Activated naive CD8-positive, alpha-beta T cell (primary cell): Measurements from ENCODE around the gene AKAP13.
A peak's percentile ranks its signal among the peaks of the same experiment; 100 is the strongest.

Source experiments
- H3K27ac Mint-ChIP-seq: one replicate; pipeline ENCODE4 v1.8.0; 2021; ENCODE audit warnings: mixed read lengths
- H3K27me3 Mint-ChIP-seq: one replicate; pipeline ENCODE4 v1.8.0; 2021; ENCODE audit warnings: mixed read lengths
- H3K36me3 Mint-ChIP-seq: one replicate; pipeline ENCODE4 v1.8.0; 2021; ENCODE audit warnings: mixed read lengths
- H3K4me1 Mint-ChIP-seq: one replicate; pipeline ENCODE4 v1.8.0; 2021; ENCODE audit warnings: low read depth, mixed read lengths
- H3K4me3 Mint-ChIP-seq: one replicate; pipeline ENCODE4 v1.8.0; 2021; ENCODE audit warnings: mild to moderate bottlenecking, mixed read lengths
- H3K9me3 Mint-ChIP-seq: one replicate; pipeline ENCODE4 v1.8.0; 2021; ENCODE audit warnings: low read depth, mixed read lengths

Gene AKAP13

DNA sequence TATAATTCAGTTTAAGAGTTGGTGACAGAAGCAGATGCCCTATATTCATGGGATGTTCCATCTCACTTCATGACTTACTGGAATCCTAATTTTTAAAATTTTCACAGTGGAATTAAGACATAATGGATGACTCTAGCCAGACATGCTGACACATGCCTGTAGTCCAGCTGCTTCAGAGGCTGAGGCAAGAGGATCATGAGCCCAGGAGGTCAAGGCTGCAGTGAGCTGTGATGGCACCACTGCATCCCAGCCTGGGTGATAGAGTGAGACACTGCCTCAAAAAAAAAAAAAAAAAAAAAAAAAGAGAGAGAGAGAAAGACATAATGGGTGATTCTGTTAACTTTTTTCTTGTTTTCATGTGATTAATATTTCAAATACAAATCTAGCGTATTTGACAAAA, 290.8 kb downstream of the AKAP13 start:
- Mint-ChIP-seq H3K27ac (no peak overlapping the region), H3K27me3 (no peaks in the 10 kb centered on the region), H3K4me1 (peaks cover 24% of the 10 kb centered on the region), H3K36me3 (peaks cover 13% of the 10 kb centered on the region), H3K4me3 (no peak overlapping the region), H3K9me3 (no peaks in the 10 kb centered on the region)

GRCh38 chr15:85672332-85673084, 292.1 kb downstream of the AKAP13 start:
- Mint-ChIP-seq H3K4me1 (peaks cover 16% of the 10 kb centered on the region), H3K27ac (peak overlapping the region; percentile 10)

GRCh38 chr15:85673326-85673725, 292.9 kb downstream of the AKAP13 start:
- peaks cover 8% of the 10 kb centered on the region for H3K4me1 Mint-ChIP-seq
- H3K27me3 Mint-ChIP-seq = no peaks in the 10 kb centered on the region
- H3K36me3 Mint-ChIP-seq = peaks cover 13% of the 10 kb centered on the region
- H3K9me3 Mint-ChIP-seq = no peaks in the 10 kb centered on the region
- no peak overlapping the region for H3K4me3 Mint-ChIP-seq
- no peak overlapping the region for H3K27ac Mint-ChIP-seq

More at GRCh38 chr15:85672332-85673084, 292.1 kb downstream of the AKAP13 start:
- no peaks in the 10 kb centered on the region for H3K9me3 Mint-ChIP-seq
- peaks cover 15% of the 10 kb centered on the region for H3K36me3 Mint-ChIP-seq
- no peak overlapping the region for H3K4me3 Mint-ChIP-seq
- no peaks in the 10 kb centered on the region for H3K27me3 Mint-ChIP-seq

GRCh38 chr15:85676342-85677098, 296.1 kb downstream of the AKAP13 start:
- Mint-ChIP-seq H3K4me3 (no peak overlapping the region), H3K27me3 (no peaks in the 10 kb centered on the region), H3K9me3 (no peaks in the 10 kb centered on the region), H3K36me3 (peaks cover 4% of the 10 kb centered on the region), H3K4me1 (peaks cover 4% of the 10 kb centered on the region), H3K27ac (peak overlapping the region; percentile 66)

GRCh38 chr15:85679231-85679630, 298.8 kb downstream of the AKAP13 start:
- H3K27me3 Mint-ChIP-seq = no peaks in the 10 kb centered on the region
- no peak overlapping the region for H3K4me3 Mint-ChIP-seq
- H3K36me3 Mint-ChIP-seq = peaks cover 4% of the 10 kb centered on the region
- no peaks in the 10 kb centered on the region for H3K9me3 Mint-ChIP-seq
- H3K27ac Mint-ChIP-seq = no peak overlapping the region
- peaks cover 3% of the 10 kb centered on the region for H3K4me1 Mint-ChIP-seq

DNA sequence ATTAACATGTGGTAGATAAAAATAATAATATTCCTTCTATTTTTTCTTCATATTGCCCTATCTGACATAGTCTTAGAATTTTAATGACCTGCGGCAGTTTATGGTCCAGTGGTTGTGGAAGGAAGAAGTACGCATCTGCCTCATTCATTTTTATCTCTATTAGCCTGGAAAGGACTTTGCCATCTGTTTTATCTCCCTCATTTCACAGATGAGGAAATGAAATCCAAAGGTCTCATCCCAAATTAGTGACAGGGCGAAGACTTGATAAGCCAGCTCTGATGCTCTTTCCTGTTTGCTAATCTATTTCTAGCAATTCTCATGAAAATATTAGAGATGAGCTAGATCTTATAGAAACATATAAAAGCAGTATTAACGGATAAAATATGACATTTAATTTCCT, 301.0 kb downstream of the AKAP13 start:
- Mint-ChIP-seq H3K4me3 (no peak overlapping the region), H3K4me1 (peaks cover 5% of the 10 kb centered on the region), H3K36me3 (peaks cover 1% of the 10 kb centered on the region), H3K27ac (peak overlapping the region; percentile 1), H3K9me3 (no peaks in the 10 kb centered on the region), H3K27me3 (no peaks in the 10 kb centered on the region)

- H3K27me3 Mint-ChIP-seq = no peaks in the 10 kb centered on the region
These were observed 303.8 kb downstream of the AKAP13 start for GRCh38 chr15:85684174-85684710.

GRCh38 chr15:85685356-85685755, 305.0 kb downstream of the AKAP13 start:
- H3K27ac Mint-ChIP-seq = peak overlapping the region; percentile 5
- peaks cover 37% of the 10 kb centered on the region for H3K4me1 Mint-ChIP-seq
- no peaks in the 10 kb centered on the region for H3K9me3 Mint-ChIP-seq
- no peaks in the 10 kb centered on the region for H3K27me3 Mint-ChIP-seq
- H3K4me3 Mint-ChIP-seq = no peak overlapping the region
- no peaks in the 10 kb centered on the region for H3K36me3 Mint-ChIP-seq

More at GRCh38 chr15:85684174-85684710, 303.8 kb downstream of the AKAP13 start:
- H3K36me3 Mint-ChIP-seq = no peaks in the 10 kb centered on the region
- no peaks in the 10 kb centered on the region for H3K9me3 Mint-ChIP-seq
- peak overlapping the region; percentile 61 for H3K27ac Mint-ChIP-seq
- no peak overlapping the region for H3K4me3 Mint-ChIP-seq
- peaks cover 29% of the 10 kb centered on the region for H3K4me1 Mint-ChIP-seq

DNA sequence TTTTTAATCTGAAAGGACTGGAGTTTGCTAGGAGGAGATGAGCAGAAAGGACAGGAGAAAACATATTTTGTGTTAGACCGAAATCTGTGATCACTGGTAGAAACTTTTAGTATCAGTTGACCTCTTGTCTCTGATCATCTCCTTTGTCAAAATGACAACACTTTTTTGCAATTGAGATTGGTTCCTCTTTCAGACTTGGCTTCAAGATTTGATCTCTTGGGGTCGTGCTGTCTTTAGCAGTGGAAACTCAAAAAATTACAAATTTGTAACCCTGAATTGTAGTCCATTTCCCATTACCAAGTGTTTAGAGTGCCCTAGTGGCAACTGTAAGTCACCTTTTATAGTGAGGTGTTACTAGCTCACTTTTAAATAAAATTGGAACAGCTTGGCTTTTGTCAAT, 306.9 kb downstream of the AKAP13 start:
- Mint-ChIP-seq H3K4me1 (peaks cover 57% of the 10 kb centered on the region), H3K27ac (peak overlapping the region; percentile 77), H3K36me3 (no peaks in the 10 kb centered on the region), H3K27me3 (no peaks in the 10 kb centered on the region), H3K9me3 (no peaks in the 10 kb centered on the region), H3K4me3 (no peak overlapping the region)

GRCh38 chr15:85688711-85689110, 308.3 kb downstream of the AKAP13 start:
- H3K27ac Mint-ChIP-seq = peak overlapping the region; percentile 100
- peaks cover 71% of the 10 kb centered on the region for H3K4me1 Mint-ChIP-seq
- H3K9me3 Mint-ChIP-seq = no peaks in the 10 kb centered on the region
- H3K36me3 Mint-ChIP-seq = no peaks in the 10 kb centered on the region
- peak overlapping the region; percentile 95 for H3K4me3 Mint-ChIP-seq
- H3K27me3 Mint-ChIP-seq = no peaks in the 10 kb centered on the region

- Mint-ChIP-seq H3K36me3 (no peaks in the 10 kb centered on the region), H3K4me3 (peak overlapping the region; percentile 95), H3K27me3 (no peaks in the 10 kb centered on the region), H3K4me1 (peaks cover 78% of the 10 kb centered on the region), H3K9me3 (no peaks in the 10 kb centered on the region), H3K27ac (peak overlapping the region; percentile 100)
These were observed 309.3 kb downstream of the AKAP13 start for GRCh38 chr15:85689729-85690128.

- H3K36me3 Mint-ChIP-seq = no peaks in the 10 kb centered on the region
- H3K4me1 Mint-ChIP-seq = peaks cover 87% of the 10 kb centered on the region
- H3K4me3 Mint-ChIP-seq = peak overlapping the region; percentile 95
- H3K9me3 Mint-ChIP-seq = no peaks in the 10 kb centered on the region
- no peaks in the 10 kb centered on the region for H3K27me3 Mint-ChIP-seq
- peak overlapping the region; percentile 100 for H3K27ac Mint-ChIP-seq
These were observed 310.3 kb downstream of the AKAP13 start for GRCh38 chr15:85690561-85691231.

DNA sequence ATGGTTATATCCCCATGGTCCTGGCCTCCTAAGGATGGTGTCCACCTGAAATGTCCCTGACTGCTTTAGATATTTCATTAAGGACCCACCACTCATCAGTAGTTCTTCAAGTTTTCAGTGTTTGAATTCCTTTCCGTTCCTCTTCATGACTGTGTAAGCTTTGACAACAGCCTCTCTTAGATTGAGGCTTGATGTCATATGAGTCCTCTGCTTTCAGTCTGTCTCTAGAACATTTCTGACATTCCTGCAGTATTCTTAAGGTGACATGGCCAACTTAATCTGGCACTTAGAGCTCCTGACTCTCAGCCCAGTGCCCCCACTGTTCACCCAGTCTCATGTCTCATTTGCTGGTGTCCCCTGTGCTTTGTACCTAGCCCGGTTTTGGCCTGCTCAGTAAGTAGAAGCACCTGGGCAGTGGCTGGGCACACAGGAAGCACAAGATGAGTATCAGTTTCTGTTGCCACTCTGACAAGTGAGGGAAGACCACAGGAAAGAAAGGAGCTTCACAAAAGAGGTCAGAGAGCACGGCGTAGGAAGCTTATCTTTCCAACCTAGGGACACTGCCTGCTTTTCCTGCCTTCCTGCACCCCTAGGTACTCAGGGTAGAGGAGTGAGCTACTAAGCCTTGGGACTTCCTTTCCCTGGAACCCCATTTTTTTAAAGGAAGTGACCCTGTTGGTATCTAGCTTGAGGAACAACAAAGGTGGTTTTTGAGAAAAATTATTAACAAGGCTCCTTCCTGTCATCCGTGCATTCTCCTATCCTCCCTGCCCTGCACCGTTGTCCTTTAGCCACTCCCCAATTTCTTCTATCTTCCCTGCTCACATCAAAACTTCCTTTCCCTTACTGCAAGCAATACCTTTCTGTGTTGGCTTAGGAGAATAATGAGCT, 311.2 kb downstream of the AKAP13 start:
- Mint-ChIP-seq H3K4me1 (peaks cover 87% of the 10 kb centered on the region), H3K36me3 (peaks cover 2% of the 10 kb centered on the region), H3K27ac (peak overlapping the region; percentile 100)

GRCh38 chr15:85692321-85692720, 311.9 kb downstream of the AKAP13 start:
- Mint-ChIP-seq H3K4me1 (peaks cover 84% of the 10 kb centered on the region), H3K4me3 (peak overlapping the region; percentile 95), H3K9me3 (no peaks in the 10 kb centered on the region), H3K27ac (peak overlapping the region; percentile 100), H3K27me3 (no peaks in the 10 kb centered on the region), H3K36me3 (peaks cover 4% of the 10 kb centered on the region)

More for the DNA sequence above, 311.2 kb downstream of the AKAP13 start:
- peak overlapping the region; percentile 95 for H3K4me3 Mint-ChIP-seq
- H3K27me3 Mint-ChIP-seq = no peaks in the 10 kb centered on the region
- no peaks in the 10 kb centered on the region for H3K9me3 Mint-ChIP-seq
